ENCODE measurements around the gene GATA1. TPM values are rescaled to one million over a fixed set of nuclear protein-coding genes. Genes with fewer than 3 reads are reported as not detected.

The GATA1 gene
- polyA plus RNA-seq, 1 of the 3 experiments (the other 2 are of a cell fraction), result not detected

DNA sequence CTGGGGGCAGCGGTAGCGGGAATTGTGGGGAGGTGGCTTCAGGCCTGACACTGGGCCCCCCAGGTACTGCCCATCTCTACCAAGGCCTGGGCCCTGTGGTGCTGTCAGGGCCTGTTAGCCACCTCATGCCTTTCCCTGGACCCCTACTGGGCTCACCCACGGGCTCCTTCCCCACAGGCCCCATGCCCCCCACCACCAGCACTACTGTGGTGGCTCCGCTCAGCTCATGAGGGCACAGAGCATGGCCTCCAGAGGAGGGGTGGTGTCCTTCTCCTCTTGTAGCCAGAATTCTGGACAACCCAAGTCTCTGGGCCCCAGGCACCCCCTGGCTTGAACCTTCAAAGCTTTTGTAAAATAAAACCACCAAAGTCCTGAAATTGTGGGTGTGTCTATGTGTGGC is 7.5 kb downstream of the GATA1 start:
- H3K27ac ChIP-seq (ENCODE audit: low read depth in 2 of 2, low read length in 1 of 2), result no peak overlapping the region
- H2AFZ ChIP-seq (ENCODE audit: low read depth), result no peak overlapping the region
- no peak overlapping the region for H3K4me2 ChIP-seq
- TF ChIP-seq GABPA (IDR thresholded peaks at IDR 0.05; ENCODE audit: low read depth), result no peak
- no peaks in the 10 kb centered on the region for H3K9me2 ChIP-seq
- no peaks in the 10 kb centered on the region for H3K79me2 ChIP-seq (ENCODE audit: insufficient read depth)
- H3K9me3 ChIP-seq, result no peaks in the 10 kb centered on the region
- no peaks in the 10 kb centered on the region for H4K20me1 ChIP-seq (ENCODE audit: insufficient read depth)
- CTCF ChIA-PET, result interaction anchor here (1.1 kb wide), 1 partner anchor 10 kb away, joined by 4 read pairs; no protein-coding TSS in a partner anchor
- no peaks in the 10 kb centered on the region for H3K4me1 ChIP-seq (ENCODE audit: control insufficient read depth in 1 of 2, insufficient read depth in 2 of 2, low read depth in 1 of 2, low read length in 1 of 2)
- POLR2A ChIA-PET, result no interaction called here
- no peak overlapping the region for H3K9ac ChIP-seq
- no peak overlapping the region for H3K4me3 ChIP-seq (ENCODE audit: low read depth in 2 of 2, low read length in 1 of 2)
- H3K27me3 ChIP-seq (ENCODE audit: insufficient read depth), result peaks cover 13% of the 10 kb centered on the region; the same call in 1 of the 2 replicates
- no peaks in the 10 kb centered on the region for H3K36me3 ChIP-seq (replicated peaks in 1 of 2; ENCODE audit: control insufficient read depth in 1 of 2, insufficient read depth in 2 of 2, low read length in 1 of 2)
- DNase-seq, result no peak
- 59% methylated on average over 2 of the region's 4 CpGs for WGBS (ENCODE audit: low lambda C conversion rate)
- no peaks in the 10 kb centered on the region for H3F3A ChIP-seq (replicated peaks; ENCODE audit: insufficient read depth)

- CTCF ChIA-PET, result no interaction called here
- Histone ChIP-seq H3K4me1 (ENCODE audit: control insufficient read depth in 1 of 2, insufficient read depth in 2 of 2, low read depth in 1 of 2, low read length in 1 of 2) (no peaks in the 10 kb centered on the region), H4K20me1 (ENCODE audit: insufficient read depth) (no peaks in the 10 kb centered on the region), H3K79me2 (ENCODE audit: insufficient read depth) (no peaks in the 10 kb centered on the region), H3F3A (replicated peaks; ENCODE audit: insufficient read depth) (no peaks in the 10 kb centered on the region), H3K36me3 (replicated peaks in 1 of 2; ENCODE audit: control insufficient read depth in 1 of 2, insufficient read depth in 2 of 2, low read length in 1 of 2) (no peaks in the 10 kb centered on the region), H3K4me3 (ENCODE audit: low read depth in 2 of 2, low read length in 1 of 2) (no peak overlapping the region), H3K27ac (ENCODE audit: low read depth in 2 of 2, low read length in 1 of 2) (no peak overlapping the region), H3K9me3 (no peaks in the 10 kb centered on the region), H3K9ac (no peak overlapping the region), H2AFZ (ENCODE audit: low read depth) (no peak overlapping the region), H3K27me3 (ENCODE audit: insufficient read depth) (peaks cover 12% of the 10 kb centered on the region; the same call in 1 of the 2 replicates), H3K4me2 (no peak overlapping the region), H3K9me2 (no peaks in the 10 kb centered on the region)
- no peak for TF ChIP-seq RAD21 (IDR thresholded peaks at IDR 0.05; ENCODE audit: low read length)
- TF ChIP-seq MXI1 (IDR thresholded peaks at IDR 0.05; ENCODE audit: low read depth, low read length), result no peak
- no peak for TF ChIP-seq NFIC (IDR thresholded peaks at IDR 0.05; ENCODE audit: borderline replicate concordance)
- TF ChIP-seq SIN3A (IDR thresholded peaks at IDR 0.05; ENCODE audit: borderline replicate concordance, low read depth, low read length), result no peak
- TF ChIP-seq USF1 (IDR thresholded peaks at IDR 0.05; ENCODE audit: borderline replicate concordance, low read depth), result no peak
- POLR2A ChIA-PET, result no interaction called here
- DNase-seq, result no peak
- 51% methylated on average over 12 of the region's 12 CpGs for WGBS (ENCODE audit: low lambda C conversion rate)
These were observed 8.0 kb downstream of the GATA1 start for GRCh38 chrX:48794340-48794910.

- Histone ChIP-seq H3K9ac (no peak overlapping the region), H3F3A (replicated peaks; ENCODE audit: insufficient read depth) (no peaks in the 10 kb centered on the region), H3K36me3 (replicated peaks in 1 of 2; ENCODE audit: control insufficient read depth in 1 of 2, insufficient read depth in 2 of 2, low read length in 1 of 2) (no peaks in the 10 kb centered on the region), H2AFZ (ENCODE audit: low read depth) (no peak overlapping the region), H3K27ac (ENCODE audit: low read depth in 2 of 2, low read length in 1 of 2) (no peak overlapping the region), H3K9me3 (no peaks in the 10 kb centered on the region), H3K4me2 (no peak overlapping the region), H3K79me2 (ENCODE audit: insufficient read depth) (no peaks in the 10 kb centered on the region), H3K9me2 (no peaks in the 10 kb centered on the region), H3K27me3 (ENCODE audit: insufficient read depth) (peaks cover 6% of the 10 kb centered on the region; the same call in 1 of the 2 replicates), H3K4me1 (ENCODE audit: control insufficient read depth in 1 of 2, insufficient read depth in 2 of 2, low read depth in 1 of 2, low read length in 1 of 2) (no peaks in the 10 kb centered on the region), H4K20me1 (ENCODE audit: insufficient read depth) (no peaks in the 10 kb centered on the region), H3K4me3 (ENCODE audit: low read depth in 2 of 2, low read length in 1 of 2) (no peak overlapping the region)
- WGBS (ENCODE audit: low lambda C conversion rate), result 38% methylated on average over 7 of the region's 8 CpGs
- ChIA-PET POLR2A (no interaction called here), CTCF (no interaction called here)
- DNase-seq, result no peak
- TF ChIP-seq TCF12 (IDR thresholded peaks at IDR 0.05), result peak; percentile 5; the same call in 1 of the 2 replicates
- TF ChIP-seq MXI1 (IDR thresholded peaks at IDR 0.05; ENCODE audit: low read depth, low read length), result no peak
- TF ChIP-seq, protein P1, sequence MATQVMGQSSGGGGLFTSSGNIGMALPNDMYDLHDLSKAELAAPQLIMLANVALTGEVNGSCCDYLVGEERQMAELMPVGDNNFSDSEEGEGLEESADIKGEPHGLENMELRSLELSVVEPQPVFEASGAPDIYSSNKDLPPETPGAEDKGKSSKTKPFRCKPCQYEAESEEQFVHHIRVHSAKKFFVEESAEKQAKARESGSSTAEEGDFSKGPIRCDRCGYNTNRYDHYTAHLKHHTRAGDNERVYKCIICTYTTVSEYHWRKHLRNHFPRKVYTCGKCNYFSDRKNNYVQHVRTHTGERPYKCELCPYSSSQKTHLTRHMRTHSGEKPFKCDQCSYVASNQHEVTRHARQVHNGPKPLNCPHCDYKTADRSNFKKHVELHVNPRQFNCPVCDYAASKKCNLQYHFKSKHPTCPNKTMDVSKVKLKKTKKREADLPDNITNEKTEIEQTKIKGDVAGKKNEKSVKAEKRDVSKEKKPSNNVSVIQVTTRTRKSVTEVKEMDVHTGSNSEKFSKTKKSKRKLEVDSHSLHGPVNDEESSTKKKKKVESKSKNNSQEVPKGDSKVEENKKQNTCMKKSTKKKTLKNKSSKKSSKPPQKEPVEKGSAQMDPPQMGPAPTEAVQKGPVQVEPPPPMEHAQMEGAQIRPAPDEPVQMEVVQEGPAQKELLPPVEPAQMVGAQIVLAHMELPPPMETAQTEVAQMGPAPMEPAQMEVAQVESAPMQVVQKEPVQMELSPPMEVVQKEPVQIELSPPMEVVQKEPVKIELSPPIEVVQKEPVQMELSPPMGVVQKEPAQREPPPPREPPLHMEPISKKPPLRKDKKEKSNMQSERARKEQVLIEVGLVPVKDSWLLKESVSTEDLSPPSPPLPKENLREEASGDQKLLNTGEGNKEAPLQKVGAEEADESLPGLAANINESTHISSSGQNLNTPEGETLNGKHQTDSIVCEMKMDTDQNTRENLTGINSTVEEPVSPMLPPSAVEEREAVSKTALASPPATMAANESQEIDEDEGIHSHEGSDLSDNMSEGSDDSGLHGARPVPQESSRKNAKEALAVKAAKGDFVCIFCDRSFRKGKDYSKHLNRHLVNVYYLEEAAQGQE (IDR thresholded peaks at IDR 0.05; ENCODE audit: low read depth, low read length), result no peak
- TF ChIP-seq POLR2AphosphoS5 (IDR thresholded peaks at IDR 0.05; ENCODE audit: low read depth, low read length), result no peak
- TF ChIP-seq, protein P2, sequence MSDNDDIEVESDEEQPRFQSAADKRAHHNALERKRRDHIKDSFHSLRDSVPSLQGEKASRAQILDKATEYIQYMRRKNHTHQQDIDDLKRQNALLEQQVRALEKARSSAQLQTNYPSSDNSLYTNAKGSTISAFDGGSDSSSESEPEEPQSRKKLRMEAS (IDR thresholded peaks at IDR 0.05; ENCODE audit: low read depth), result 0 out of 2 replicates have a peak, but pooled peaks have one; percentile 46
- no peak for TF ChIP-seq SMC3 (IDR thresholded peaks at IDR 0.05; ENCODE audit: low read depth, low read length)
These were observed 8.6 kb downstream of the GATA1 start for GRCh38 chrX:48794911-48795515.
